WERI-Rb-1 (cell line): ENCODE data around the gene IL1RAPL2.
"Not testable (repeated sequence)": the region's sequence is repeated elsewhere in the genome, so short reads cannot be mapped to it uniquely, and the experiment has no call there.

Experiments
- DNase-seq: peaks from one replicate; pipeline ENCODE4 v3.0.0-alpha.2; 2020
- H3K27ac ChIP-seq: fragments of 250-450 bp; sonication (Bioruptor Pico); 2 replicates; pipeline ENCODE4 v1.5.1; 2020; ENCODE audit warnings: mild to moderate bottlenecking, moderate library complexity
- H3K27me3 ChIP-seq: fragments of 250-450 bp; sonication (Bioruptor Pico); 2 replicates; pipeline ENCODE4 v1.5.1; 2021; ENCODE audit warnings: mild to moderate bottlenecking, low read depth, moderate library complexity; ENCODE audit not compliant: insufficient read depth, severe bottlenecking
- H3K36me3 ChIP-seq: fragments of 250-450 bp; sonication (Bioruptor Pico); 2 replicates; pipeline ENCODE4 v1.5.1; 2020; ENCODE audit warnings: mild to moderate bottlenecking, moderate library complexity
- H3K4me3 ChIP-seq: 2 replicates; pipeline ENCODE4 v1.5.1; 2011; ENCODE audit warnings: low read depth, mild to moderate bottlenecking, control low read depth, low read length
- H3K9me3 ChIP-seq: fragments of 250-450 bp; sonication (Bioruptor Pico); 2 replicates; pipeline ENCODE4 v1.5.1; 2021; ENCODE audit warnings: mild to moderate bottlenecking, moderate library complexity; ENCODE audit not compliant: severe bottlenecking
- TF ChIP-seq, protein P1 (sequence below): IDR thresholded peaks from 2 replicates; pipeline ENCODE4 v1.5.1; 2011; ENCODE audit warnings: low read depth, mild to moderate bottlenecking, control low read depth, inconsistent platforms, low read length

IL1RAPL2 gene

DNA sequence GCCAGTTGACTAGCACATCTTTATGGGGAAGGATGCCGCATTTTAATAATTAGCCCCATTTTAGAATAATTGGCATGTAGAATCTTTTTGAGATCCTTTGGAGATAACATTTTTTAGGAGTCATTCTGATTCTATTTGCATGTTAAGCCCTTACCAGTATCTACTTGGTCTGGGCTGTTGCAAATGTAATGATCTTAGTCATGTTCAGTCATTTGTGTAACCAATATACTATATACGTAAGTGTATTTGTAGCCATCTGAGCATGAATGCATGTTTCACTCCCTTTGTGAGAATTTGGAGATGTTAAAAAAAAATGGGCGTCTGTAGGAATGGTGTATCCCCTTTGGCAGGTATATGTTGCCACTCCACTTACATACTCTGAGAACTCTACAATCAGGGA, 535.4 kb downstream of the IL1RAPL2 start:
- H3K9me3 ChIP-seq, result no peaks in the 10 kb centered on the region
- DNase-seq, result no peak
- TF ChIP-seq, protein P1, sequence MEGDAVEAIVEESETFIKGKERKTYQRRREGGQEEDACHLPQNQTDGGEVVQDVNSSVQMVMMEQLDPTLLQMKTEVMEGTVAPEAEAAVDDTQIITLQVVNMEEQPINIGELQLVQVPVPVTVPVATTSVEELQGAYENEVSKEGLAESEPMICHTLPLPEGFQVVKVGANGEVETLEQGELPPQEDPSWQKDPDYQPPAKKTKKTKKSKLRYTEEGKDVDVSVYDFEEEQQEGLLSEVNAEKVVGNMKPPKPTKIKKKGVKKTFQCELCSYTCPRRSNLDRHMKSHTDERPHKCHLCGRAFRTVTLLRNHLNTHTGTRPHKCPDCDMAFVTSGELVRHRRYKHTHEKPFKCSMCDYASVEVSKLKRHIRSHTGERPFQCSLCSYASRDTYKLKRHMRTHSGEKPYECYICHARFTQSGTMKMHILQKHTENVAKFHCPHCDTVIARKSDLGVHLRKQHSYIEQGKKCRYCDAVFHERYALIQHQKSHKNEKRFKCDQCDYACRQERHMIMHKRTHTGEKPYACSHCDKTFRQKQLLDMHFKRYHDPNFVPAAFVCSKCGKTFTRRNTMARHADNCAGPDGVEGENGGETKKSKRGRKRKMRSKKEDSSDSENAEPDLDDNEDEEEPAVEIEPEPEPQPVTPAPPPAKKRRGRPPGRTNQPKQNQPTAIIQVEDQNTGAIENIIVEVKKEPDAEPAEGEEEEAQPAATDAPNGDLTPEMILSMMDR, result no peak

DNA sequence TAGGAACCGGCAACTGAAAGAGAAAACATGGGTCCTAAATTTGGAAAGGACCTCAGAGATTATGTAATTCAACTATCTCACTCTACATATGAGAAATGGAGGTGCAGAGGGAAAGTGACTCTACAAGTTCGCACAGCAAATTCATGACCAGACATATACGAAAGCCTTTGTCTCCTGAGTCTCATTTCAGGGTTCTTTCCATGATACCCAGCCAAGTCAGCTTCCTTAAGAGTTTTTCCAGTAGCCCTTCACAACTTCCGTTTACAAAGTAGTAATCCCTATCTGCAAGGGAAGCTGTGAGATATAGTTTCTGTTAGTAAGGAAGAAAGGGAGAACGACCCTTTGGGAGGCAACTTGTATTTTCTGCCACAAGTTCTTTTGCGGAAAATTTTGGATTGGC, 543.9 kb downstream of the IL1RAPL2 start:
- H3K36me3 ChIP-seq, result no peaks in the 10 kb centered on the region
- DNase-seq, result no peak
- H3K27ac ChIP-seq, result no peak overlapping the region
- TF ChIP-seq, protein P1, result no peak
- H3K27me3 ChIP-seq, result peaks cover 12% of the 10 kb centered on the region
- no peaks in the 10 kb centered on the region for H3K9me3 ChIP-seq
- no peak overlapping the region for H3K4me3 ChIP-seq

More for the DNA sequence above, 535.4 kb downstream of the IL1RAPL2 start:
- Histone ChIP-seq H3K27me3 (peaks cover 39% of the 10 kb centered on the region), H3K27ac (no peak overlapping the region), H3K4me3 (no peak overlapping the region), H3K36me3 (no peaks in the 10 kb centered on the region)

DNA sequence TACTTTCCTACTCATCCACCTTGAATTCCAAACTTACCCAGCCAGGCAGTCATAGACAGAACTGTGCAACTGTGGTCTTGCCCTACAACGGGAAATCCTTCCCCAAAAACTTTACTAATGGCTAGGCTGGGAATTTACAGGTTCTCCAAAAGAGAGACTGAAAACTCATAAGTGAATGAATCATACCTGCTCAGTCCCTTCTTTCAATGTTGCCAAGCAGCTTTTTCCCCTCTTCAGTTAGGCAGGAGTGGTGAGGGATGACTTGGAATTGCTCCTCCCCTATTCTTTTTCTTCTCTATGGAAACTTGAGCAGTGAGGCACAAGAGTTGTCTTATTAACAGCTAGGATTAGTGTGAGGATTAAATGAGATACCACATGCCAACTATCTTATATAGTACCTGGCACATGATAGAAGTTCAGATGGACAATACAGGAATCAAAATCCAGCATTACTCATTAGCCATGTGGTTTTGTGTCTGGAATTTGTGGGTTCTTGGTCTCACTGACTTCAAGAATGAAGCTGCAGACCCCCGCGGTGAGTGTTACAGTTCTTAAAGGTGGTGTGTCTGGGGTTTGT, 548.6 kb downstream of the IL1RAPL2 start:
- Histone ChIP-seq H3K9me3 (no peaks in the 10 kb centered on the region), H3K4me3 (no peak overlapping the region), H3K27me3 (peaks cover 24% of the 10 kb centered on the region), H3K36me3 (no peaks in the 10 kb centered on the region), H3K27ac (no peak overlapping the region)
- DNase-seq, result no peak
- TF ChIP-seq, protein P1, result no peak

DNA sequence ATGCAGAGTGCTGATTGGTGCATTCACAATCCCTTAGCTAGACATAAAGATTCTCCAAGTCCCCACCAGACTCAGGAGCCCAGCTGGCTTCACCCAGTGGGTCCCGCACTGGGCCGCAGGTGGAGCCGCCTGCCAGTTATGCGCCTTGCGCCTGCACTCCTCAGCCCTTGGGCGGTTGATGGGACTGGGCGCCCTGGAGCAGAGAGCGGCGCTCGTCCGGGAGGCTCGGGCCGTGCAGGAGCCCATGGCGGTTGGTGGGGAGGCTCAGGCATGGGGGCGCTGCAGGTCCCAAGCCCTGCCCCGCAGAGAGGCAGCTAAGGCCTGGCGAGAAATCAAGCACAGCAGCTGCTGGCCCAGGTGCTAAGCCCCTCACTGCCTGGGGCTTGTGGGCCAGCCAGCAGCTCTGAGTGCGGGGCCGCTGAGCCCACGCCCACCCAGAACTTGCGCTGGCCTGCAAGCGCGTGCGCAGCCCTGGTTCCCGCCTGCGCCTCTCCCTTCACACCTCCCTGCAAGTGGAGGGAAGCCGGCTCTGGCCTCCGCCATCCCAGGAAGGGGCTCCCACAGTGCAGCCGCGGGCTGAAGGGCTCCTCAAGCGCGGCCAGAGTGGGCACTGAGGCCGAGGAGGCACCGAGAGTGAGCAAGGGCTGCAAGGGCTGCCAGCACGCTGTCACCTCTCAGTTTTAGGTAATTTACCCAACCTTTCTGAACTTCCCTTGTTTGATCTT, 549.8 kb downstream of the IL1RAPL2 start:
- not testable (repeated sequence) for H3K27ac ChIP-seq, H3K4me3 ChIP-seq, DNase-seq, H3K36me3 ChIP-seq, H3K9me3 ChIP-seq
- H3K27me3 ChIP-seq, result peaks cover 24% of the 10 kb centered on the region

DNA sequence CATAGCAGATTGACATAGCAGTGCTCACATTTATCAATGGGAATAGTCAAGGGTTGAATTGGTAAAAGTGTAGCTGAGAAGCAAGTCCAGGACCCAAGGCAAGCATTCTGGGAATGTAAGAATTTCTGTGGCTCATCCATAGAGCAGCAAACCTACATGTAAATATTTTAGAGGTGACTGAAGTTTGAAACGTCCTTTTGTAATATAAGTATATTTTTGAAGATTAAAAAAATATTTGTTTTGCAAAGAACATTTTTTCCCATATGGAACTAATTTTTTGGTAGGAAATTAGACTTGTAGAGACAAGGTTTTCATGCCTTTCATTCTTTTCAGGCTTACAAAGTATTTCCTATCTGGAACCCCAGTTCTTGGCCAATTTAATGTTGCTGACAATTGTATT, 550.5 kb downstream of the IL1RAPL2 start:
- no peak overlapping the region for H3K27ac ChIP-seq

DNA sequence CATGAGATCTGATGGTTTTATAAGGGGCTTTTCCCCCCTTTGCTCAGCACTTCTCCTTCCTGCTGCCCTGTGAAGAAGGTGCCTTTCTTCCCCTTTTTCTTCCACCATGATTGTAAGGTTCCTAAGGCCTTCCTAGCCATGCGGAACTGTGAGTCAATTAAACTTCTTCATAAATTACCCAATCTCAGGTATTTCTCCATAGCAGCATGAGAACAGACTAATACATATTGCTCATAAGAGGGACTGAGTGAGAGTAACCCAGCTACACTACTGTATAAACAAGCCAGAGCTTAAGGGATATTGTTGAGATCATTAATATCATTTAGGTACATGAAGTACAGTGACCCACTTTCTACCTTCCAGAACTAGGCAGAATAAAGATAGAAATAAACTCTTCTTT, 551.6 kb downstream of the IL1RAPL2 start:
- no peak for DNase-seq
- no peaks in the 10 kb centered on the region for H3K9me3 ChIP-seq
- no peak overlapping the region for H3K27ac ChIP-seq
- H3K27me3 ChIP-seq, result peaks cover 27% of the 10 kb centered on the region
- H3K36me3 ChIP-seq, result no peaks in the 10 kb centered on the region
- TF ChIP-seq, protein P1, result no peak
- H3K4me3 ChIP-seq, result no peak overlapping the region

More for the DNA sequence above, 550.5 kb downstream of the IL1RAPL2 start:
- no peaks in the 10 kb centered on the region for H3K9me3 ChIP-seq
- peaks cover 24% of the 10 kb centered on the region for H3K27me3 ChIP-seq
- no peak for DNase-seq
- no peaks in the 10 kb centered on the region for H3K36me3 ChIP-seq
- TF ChIP-seq, protein P1, result no peak
- H3K4me3 ChIP-seq, result no peak overlapping the region
